Loucy (cell line): ENCODE data around the gene BCORL1.

Experiments used
- H2AFZ ChIP-seq: fragments of 200-600 bp; sonication (generic); 2 replicates; pipeline ENCODE4 v1.6.0; 2016; ENCODE audit warnings: antibody characterized with exemption, mild to moderate bottlenecking, low read length, moderate library complexity
- H3F3A ChIP-seq: fragments of 200-600 bp; 2 replicates; pipeline ENCODE4 v1.6.0; 2016; ENCODE audit warnings: antibody characterized with exemption, low read depth, mild to moderate bottlenecking
- H3K27me3 ChIP-seq: fragments of 200-600 bp; sonication (generic); 2 replicates; pipeline ENCODE4 v1.6.1; 2014; ENCODE audit warnings: low read length, mild to moderate bottlenecking; ENCODE audit not compliant: insufficient read depth, poor library complexity, severe bottlenecking
- H3K36me3 ChIP-seq: fragments of 200-600 bp; sonication (generic); 2 replicates; pipeline ENCODE4 v1.6.1; 2016; ENCODE audit warnings: low read length; ENCODE audit not compliant: insufficient read depth
- H3K4me1 ChIP-seq: fragments of 200-600 bp; sonication (generic); 2 replicates; pipeline ENCODE4 v1.5.1; 2014; ENCODE audit warnings: low read length, mild to moderate bottlenecking; ENCODE audit not compliant: insufficient read depth, poor library complexity, severe bottlenecking
- H3K4me2 ChIP-seq: fragments of 200-600 bp; sonication (generic); 2 replicates; pipeline ENCODE4 v1.6.0; 2014; ENCODE audit warnings: antibody characterized with exemption, low read length, low read depth, mild to moderate bottlenecking; ENCODE audit not compliant: poor library complexity, severe bottlenecking
- H3K4me3 ChIP-seq: fragments of 200-600 bp; sonication (generic); 2 replicates; pipeline ENCODE4 v1.5.1; 2014; ENCODE audit warnings: low read length, mild to moderate bottlenecking, mixed read lengths; ENCODE audit not compliant: poor library complexity, severe bottlenecking
- H3K79me2 ChIP-seq: fragments of 200-600 bp; sonication (generic); 2 replicates; pipeline ENCODE4 v1.6.1; 2014; ENCODE audit warnings: low read length; ENCODE audit not compliant: insufficient read depth
- H3K9ac ChIP-seq: fragments of 200-600 bp; sonication (generic); 2 replicates; pipeline ENCODE4 v1.6.0; 2014; ENCODE audit warnings: mild to moderate bottlenecking, low read depth, low read length, moderate library complexity; ENCODE audit not compliant: poor library complexity, severe bottlenecking
- H3K9me2 ChIP-seq: fragments of 200-600 bp; sonication (generic); replicated peaks from 2 replicates; pipeline ENCODE4 v1.6.1; 2016; ENCODE audit warnings: low read depth, low read length, mixed read lengths
- H3K9me3 ChIP-seq: fragments of 200-600 bp; sonication (generic); 2 replicates; pipeline ENCODE4 v1.6.1; 2014; ENCODE audit warnings: mild to moderate bottlenecking, antibody characterized with exemption, low read length, low read depth; ENCODE audit not compliant: insufficient read depth
- H4K20me1 ChIP-seq: fragments of 200-600 bp; sonication (generic); 2 replicates; pipeline ENCODE4 v1.6.0; 2014; ENCODE audit warnings: antibody characterized with exemption, low read length, mild to moderate bottlenecking; ENCODE audit not compliant: insufficient read depth, poor library complexity, severe bottlenecking
- CTCF ChIP-seq: fragments of 200-600 bp; sonication (generic); conservative IDR thresholded peaks from 2 replicates; pipeline ENCODE4 v1.5.1; 2014; ENCODE audit warnings: mild to moderate bottlenecking, antibody characterized with exemption, low read length
- EZH2phosphoT487 ChIP-seq: fragments of 200-600 bp; IDR thresholded peaks from 2 replicates; pipeline ENCODE4 v1.6.1; 2018; ENCODE audit warnings: antibody characterized with exemption, mild to moderate bottlenecking, moderate library complexity, borderline replicate concordance

BCORL1 gene

GRCh38 chrX:130055899-130056298 lies 73.5 kb downstream of the BCORL1 start:
- Histone ChIP-seq H2AFZ (no peak overlapping the region), H3K4me1 (no peaks in the 10 kb centered on the region), H3K4me3 (no peak overlapping the region), H3K9me2 (no peaks in the 10 kb centered on the region), H3K27me3 (no peaks in the 10 kb centered on the region), H3K9me3 (no peaks in the 10 kb centered on the region), H3K36me3 (peaks cover 40% of the 10 kb centered on the region; the same call in 1 of the 2 replicates), H4K20me1 (no peaks in the 10 kb centered on the region), H3K79me2 (no peaks in the 10 kb centered on the region), H3K4me2 (no peak overlapping the region), H3K9ac (no peak overlapping the region), H3F3A (no peaks in the 10 kb centered on the region)
- TF ChIP-seq EZH2phosphoT487 (no peak), CTCF (no peak)

- Histone ChIP-seq H3K79me2 (no peaks in the 10 kb centered on the region), H3K9me2 (no peaks in the 10 kb centered on the region), H2AFZ (no peak overlapping the region), H3K36me3 (peaks cover 27% of the 10 kb centered on the region; the same call in 1 of the 2 replicates), H4K20me1 (no peaks in the 10 kb centered on the region), H3K4me1 (no peaks in the 10 kb centered on the region), H3K9me3 (no peaks in the 10 kb centered on the region), H3F3A (no peaks in the 10 kb centered on the region), H3K4me3 (no peak overlapping the region), H3K9ac (no peak overlapping the region), H3K27me3 (no peaks in the 10 kb centered on the region), H3K4me2 (no peak overlapping the region)
- TF ChIP-seq CTCF (no peak), EZH2phosphoT487 (no peak)
Measured at GRCh38 chrX:130057209-130057608, 74.8 kb downstream of the BCORL1 start.

DNA sequence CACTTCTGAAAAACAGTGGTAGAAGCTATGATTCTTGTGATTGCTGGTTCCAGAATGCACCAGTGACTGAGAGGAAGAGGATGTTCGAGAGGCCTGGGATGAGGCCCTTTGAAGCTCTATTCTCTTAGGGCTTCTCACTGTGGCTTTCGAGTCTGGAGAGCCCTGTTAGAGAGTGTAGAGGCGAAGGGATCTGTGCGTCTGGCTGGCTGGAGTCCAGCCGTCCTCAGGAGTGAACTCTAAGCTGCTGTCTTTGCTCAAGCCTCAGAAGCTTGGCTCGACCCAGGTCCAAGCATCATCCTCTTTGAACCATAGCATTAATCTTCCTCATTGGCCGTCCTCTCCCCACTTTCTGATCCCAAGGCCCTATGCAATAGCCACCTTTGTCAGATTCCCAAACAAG lies 76.2 kb downstream of the BCORL1 start:
- H3K4me2 ChIP-seq: no peak overlapping the region

More for the DNA sequence above, 76.2 kb downstream of the BCORL1 start:
- Histone ChIP-seq H3K79me2 (no peaks in the 10 kb centered on the region), H4K20me1 (no peaks in the 10 kb centered on the region), H3K9me3 (no peaks in the 10 kb centered on the region), H3K36me3 (peaks cover 15% of the 10 kb centered on the region; the same call in 1 of the 2 replicates), H3K4me3 (no peak overlapping the region), H3K9ac (no peak overlapping the region), H3K9me2 (no peaks in the 10 kb centered on the region), H3F3A (no peaks in the 10 kb centered on the region), H2AFZ (no peak overlapping the region), H3K4me1 (no peaks in the 10 kb centered on the region), H3K27me3 (no peaks in the 10 kb centered on the region)
- TF ChIP-seq CTCF (no peak), EZH2phosphoT487 (no peak)
